CD4-positive, alpha-beta T cell treated with Interleukin-4 for 1 hour (primary cell): ENCODE data around the gene CNTRL.

Experiments used
- DNase-seq, 2 donors: peaks; one replicate each; pipeline ENCODE4 v3.0.0-alpha.2; 2020 to 2022

Gene CNTRL

DNA sequence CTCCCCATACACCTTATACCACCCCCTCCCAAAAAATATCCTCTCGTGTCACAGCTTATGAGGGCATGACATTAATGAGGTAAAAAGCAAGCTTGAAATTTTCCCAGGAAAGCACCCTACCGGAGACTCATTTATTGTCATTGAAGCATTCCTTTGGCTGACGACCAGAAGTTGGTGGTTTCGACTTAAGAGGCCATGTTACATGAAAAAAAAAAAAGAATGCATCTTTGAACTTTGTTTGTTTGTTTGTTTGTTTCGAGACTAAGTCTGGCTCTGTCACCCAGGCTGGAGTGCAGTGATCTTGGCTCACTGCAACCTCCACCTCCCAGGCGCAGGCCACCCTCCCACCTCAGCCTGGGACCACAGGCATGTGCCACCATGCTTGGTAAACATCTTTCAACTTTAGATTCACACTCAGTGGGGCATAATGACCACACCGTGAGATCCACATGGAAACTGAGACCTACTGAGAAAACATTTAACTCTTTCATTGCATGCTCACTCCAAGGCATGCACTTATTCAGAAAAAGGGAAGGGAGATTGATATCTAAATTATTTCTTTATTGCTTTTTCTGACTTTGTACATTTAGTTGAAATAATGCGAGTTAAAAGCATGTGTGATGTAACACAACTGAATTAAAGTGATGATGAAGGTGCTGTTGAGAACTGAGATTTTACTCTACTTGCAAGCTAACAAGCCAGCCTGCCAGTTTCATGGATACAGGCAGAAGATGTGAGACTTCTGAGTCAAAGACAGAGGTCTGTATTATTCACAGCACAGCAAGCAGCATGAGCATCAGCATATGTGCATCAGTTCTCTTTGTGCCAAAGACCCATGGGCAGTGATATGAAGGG, 132.0 kb downstream of the CNTRL start:
- DNase-seq: no peak

DNA sequence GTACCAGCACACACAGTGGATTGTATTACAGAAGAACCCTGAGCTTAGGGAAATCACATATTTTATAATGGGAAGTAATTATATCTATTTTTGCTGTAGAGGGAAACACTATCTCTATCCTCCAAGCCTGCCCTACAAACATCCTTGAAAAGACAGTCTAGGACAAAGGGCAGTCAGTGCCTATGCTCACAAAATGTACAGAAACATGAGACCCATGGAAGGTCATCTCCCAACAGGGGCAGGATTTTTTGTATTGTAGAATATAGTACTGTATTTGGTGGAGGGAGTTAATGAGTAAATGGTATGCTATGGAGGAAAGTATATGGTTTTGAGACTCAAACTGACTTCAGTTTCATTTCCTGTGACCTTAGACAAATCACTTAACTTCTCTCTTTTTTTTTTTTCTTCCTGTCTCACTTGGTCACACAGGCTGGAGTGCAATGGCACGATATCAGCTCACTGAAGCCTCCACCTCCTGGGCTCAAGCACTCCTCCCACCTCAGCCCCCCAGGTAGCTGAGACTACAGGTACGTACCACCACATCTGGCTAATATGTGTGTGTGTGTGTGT, 132.7 kb downstream of the CNTRL start:
- DNase-seq: no peak

DNA sequence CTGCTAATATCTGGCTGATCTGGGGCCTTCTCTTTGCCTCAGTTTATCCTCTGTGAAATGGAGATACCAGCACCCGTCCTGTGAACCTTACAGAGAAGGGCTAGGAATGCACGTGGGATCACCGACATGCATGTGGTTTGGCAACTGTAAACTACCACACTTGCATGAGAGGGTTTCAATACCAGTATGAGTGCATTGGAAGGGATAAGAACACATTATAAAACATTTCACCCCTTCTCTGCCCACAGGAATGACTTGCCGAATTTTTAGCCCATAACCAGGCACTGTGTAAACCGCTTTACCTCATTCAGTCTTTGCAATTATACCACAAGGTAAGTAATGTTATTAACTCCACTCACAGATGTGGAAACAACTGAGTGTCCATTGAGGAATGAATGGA, 135.8 kb downstream of the CNTRL start:
- no peak for DNase-seq

DNA sequence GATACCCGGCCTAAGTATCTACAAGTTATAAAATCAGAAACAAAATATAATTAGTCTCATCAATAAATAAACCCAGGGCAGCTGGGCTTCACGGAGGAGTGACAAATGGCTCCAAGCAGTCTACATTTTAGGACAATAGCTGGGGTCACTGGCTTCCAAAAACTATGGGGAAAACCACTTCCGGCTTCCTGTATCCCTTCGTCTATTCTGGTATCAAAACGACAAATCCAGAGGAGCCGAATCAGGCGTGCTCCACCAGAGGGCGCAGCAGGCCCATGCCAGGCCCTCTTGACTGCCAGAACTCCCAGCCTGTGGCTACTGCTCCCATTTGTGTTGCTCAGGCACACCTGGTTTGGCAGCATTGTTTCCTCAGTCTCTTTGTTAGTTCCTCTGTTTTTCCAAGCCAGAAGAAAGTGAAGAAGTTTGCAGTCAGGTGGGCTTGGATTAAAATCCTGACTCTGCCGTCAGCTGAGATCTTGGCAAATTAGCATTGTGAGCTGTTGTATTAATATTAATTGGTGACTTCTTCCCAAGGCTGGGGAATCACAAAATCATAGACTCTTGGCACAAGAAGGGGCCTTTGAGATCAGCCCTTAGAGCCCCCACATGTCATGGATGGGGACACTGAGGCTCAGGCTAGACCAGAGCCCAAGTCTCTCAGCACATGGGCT, 138.5 kb downstream of the CNTRL start:
- DNase-seq: peak; percentile 63 to 68

DNA sequence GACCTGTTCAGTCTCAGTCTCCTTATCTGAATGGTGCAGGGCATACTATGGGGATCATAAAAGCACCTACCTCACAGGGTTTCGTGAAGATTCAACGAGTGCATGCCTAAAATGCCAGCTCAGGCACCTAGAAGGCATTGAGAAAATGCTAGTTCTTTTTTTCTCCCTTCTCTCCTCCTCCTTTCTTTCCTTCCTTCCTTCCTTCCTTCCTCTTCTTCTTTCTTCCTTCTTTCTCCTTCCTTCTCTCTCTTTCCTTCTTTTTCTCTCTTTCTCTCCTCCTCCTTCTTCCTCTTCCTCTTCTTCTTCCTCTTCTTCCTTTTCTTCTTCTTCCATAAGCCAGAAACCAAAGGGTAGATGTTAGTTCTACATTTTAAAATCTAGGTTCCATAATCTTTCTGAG, 139.2 kb downstream of the CNTRL start:
- DNase-seq: no peak

DNA sequence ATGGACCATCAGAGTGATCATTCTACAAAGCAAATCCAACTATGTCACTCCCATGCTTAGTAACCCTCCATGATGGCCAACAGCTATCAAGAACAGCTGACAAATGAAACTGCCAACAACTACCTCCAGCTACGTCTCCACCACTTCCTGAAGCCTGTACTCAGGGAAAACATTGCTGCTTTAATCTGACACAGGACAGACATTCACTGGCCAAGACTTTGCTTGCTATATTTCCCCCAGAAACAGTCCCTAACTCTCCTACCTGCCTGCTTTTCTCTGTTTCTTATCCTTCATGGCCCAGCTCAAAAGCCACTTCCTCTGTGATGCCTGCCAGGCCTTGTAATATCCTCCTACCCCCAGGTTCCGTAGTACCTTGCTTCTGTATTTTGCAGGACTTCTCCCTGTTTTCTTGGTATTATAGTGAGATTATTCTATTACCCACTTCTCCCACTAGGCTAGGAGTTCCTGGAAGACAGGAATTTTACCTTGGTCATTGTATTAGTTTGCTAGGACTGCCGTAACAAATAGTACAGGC, 141.6 kb downstream of the CNTRL start:
- DNase-seq: no peak

DNA sequence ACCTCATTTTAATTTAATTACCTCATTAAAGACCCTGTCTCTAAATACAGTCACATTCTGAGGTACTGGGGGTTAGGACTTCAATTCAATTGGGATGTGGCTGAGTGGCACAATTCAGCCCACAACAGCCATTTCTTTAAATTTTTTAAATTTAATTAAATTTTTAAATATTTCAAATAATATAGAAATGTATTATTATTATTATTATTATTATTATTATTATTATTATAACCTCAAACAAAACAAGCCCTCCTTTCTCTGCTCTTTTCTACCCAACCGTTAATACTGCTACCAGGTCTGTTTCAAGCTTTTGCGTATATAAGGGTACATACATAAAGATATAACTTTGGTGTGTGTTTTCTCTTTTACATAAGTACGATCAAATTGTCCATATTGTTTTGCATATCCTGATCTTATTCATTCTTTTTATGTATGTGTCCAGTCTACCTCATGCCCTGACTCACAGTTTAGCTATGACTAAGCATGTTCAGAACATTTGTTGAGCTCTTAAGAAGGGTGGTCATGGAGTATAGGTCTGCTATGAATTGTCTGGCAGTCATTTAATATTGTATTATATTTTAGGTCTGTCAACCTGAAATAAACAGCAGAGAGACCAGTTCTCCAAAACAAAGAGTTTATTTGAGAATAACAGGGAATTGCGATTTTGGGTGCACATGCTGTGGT, 143.0 kb downstream of the CNTRL start:
- DNase-seq: no peak

DNA sequence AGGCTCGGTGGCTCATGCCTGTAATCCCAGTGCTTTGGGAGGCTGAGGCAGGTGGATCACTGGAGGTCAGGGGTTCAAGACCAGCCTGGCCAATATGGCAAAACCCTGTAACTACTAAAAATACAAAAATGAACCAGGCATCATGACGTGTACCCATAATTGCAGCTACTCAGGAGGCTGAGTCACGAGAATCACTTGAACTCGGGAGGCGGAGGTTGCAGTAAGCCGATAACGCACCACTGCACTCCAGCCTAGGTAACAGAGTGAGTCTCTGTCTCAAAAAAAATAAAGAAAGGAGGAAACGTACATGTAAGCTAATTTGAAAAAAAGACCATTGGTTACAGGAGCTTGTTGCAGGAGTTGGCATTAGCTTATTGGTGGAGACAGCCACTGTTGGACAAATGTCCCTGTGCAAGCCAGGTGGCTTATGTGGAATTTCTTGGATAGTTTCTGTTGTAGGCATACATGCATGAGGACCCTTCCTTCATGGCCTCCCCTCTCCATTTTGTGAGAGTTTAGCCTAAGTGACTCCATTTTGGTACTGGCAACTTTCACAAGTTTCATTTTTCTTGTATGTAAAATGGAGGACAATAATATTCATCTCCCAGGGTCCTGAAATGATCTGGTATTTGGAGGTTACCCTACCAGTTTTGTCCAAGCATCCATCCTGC, 143.7 kb downstream of the CNTRL start:
- DNase-seq: no peak

DNA sequence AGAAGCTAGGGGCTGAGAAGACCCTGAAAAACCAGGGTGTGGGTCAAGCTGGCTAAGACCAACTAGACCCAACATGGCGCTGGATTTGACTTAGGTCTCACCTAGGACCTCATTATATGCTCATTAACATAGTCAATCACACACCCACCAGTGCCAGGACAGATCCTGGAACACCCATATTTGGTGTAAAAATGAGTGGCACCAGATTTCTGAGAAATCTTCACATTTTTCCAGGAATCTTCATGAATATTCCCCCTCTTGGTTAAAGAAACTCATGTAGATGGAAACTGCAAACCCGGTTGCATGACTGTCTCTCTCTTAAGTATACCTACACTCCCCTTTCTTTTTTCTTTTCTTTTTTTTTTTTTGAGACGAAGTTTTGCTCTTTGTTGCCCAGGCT, 144.8 kb downstream of the CNTRL start:
- no peak for DNase-seq

DNA sequence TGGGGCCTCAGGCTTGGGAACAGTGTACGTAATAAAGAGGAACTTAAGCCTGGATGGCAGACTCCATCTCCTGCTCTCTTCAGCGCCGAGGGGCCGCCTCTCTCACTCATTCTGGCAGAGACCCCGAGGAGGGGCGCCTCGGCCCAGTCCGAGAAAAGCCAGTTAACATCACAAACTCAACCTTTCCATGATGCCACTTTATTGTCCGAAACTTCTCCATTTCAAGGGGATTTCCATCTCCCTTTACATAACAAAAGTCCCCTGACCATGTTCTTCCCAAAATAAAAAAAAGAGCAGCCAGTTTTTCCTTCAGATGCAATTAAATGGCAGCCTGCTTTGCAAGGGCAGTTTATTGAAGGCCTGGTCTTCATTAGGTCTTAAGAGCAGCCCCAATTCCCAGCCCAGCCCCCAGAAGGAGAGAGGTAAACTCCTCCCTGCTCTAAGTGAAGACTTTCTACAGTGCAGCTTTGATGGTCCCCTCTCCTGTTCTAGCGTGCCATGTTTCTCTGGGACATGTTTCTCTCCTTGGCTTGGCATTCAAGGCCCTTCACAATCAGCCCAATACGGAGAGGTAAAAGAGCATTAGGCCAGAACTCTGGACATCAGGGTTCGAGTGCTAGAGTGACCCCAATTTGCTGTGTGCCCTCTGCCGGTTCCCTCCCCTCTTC, 146.4 kb downstream of the CNTRL start:
- DNase-seq: no peak

DNA sequence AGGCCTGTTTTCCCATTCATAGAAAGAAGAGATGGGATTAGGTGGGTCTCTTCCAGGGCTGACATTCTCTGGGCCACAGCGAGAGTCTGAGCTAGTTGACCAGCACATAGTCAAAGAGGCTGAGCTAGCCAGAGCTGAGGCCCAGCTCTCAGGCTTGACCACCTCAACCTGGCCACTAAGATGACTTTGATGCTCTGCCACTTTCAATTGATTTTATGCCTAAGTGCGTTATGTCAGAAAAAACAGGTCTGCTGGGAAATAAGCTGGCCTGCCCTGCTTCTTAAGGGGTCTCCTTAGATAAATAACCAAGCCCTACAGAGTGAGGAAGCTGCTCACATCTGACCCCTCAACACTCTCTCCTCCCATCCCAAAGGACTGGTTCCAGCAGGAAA, 146.9 kb downstream of the CNTRL start:
- no peak for DNase-seq

DNA sequence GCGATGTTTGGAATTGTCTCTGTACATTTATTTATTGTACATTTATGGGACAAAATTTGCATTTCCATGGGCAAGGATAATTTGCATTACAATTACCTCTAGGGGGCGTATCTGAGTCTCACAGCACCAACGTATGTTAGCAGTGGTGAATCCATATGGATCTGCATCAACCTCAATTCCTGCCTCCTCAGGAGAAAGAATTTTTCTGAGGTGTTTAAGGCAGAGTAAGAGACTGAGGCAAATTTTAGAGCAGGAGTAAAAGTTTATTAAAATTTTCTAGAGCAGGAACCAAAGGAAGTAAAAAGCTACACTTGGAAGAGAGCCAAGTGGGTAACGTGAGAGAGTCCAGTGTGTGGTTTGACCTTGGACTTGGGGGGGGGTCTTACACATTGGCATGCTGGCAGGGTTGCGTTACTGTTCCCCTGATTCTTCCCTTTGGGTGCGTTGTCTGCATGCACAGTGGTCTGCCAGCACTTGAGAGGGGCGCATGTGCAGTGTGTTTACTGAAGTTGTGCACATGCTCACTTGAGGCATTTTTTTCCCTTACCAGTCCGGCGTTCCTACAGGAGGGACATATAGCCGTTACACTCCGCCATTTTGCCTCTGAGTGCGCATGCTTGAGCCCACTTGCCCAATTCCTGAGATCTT, 147.9 kb downstream of the CNTRL start:
- no peak for DNase-seq

DNA sequence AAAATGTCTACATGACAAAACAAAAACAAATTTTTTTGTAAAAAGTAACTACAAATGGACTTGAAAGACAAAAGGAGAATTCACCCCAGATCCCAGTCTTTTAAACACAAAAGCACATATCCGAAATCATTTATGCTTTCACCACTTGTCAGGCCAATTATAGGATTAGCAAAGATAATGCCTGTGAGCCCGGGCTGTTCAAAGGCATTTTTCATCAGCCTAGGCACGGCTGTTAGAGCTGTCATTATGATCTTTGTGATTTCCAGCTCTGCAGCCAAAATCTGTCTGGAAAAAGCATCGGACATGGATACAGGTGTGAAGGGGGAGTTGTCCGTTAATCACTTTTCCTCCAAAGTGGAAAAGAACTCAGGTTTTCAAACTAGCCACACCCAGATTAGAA, 150.5 kb downstream of the CNTRL start:
- no peak for DNase-seq

DNA sequence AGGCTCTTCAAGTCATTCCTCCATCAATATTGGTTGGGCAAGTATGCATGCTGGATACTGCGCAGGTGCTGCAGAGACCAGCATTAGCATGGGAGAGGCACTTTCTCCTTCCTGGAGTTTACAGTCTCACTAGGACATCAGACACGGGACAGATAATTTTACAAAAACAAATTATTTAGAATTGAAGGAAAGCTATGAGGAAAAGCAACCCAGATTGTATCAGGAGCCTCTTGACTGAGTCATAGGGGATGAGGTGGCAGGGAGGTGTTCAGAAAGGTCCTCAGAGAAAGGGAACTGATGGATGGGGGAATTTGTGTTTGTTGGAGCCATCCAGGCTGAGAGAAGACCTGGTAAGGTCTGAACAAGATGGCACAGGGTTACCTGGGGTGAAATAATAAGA, 151.4 kb downstream of the CNTRL start:
- no peak for DNase-seq
